Mucosa of stomach (tissue), 1 donor: Measurements from ENCODE around the gene GJD2.

ENCODE experiments used
- H3K27me3 ChIP-seq: one replicate; pipeline ENCODE4 v1.7.0; 2013; ENCODE audit warnings: mild to moderate bottlenecking, low read length; ENCODE audit not compliant: control insufficient read depth, insufficient read depth
- H3K36me3 ChIP-seq: one replicate; pipeline ENCODE4 v1.7.0; 2013; ENCODE audit warnings: low read length; ENCODE audit not compliant: control insufficient read depth, insufficient read depth
- H3K4me1 ChIP-seq: one replicate; pipeline ENCODE4 v1.7.0; 2013; ENCODE audit warnings: mild to moderate bottlenecking, low read length; ENCODE audit not compliant: control insufficient read depth, insufficient read depth
- H3K4me3 ChIP-seq: one replicate; pipeline ENCODE4 v1.7.0; 2013; ENCODE audit warnings: low read length
- H3K9ac ChIP-seq: one replicate; pipeline ENCODE4 v1.7.0; 2013; ENCODE audit warnings: mild to moderate bottlenecking, low read length, moderate library complexity
- H3K9me3 ChIP-seq: one replicate; pipeline ENCODE4 v1.7.0; 2013; ENCODE audit warnings: mild to moderate bottlenecking, low read length, moderate library complexity; ENCODE audit not compliant: control insufficient read depth
- donor health status: Pancreatic carcinoma.

GJD2 gene

DNA sequence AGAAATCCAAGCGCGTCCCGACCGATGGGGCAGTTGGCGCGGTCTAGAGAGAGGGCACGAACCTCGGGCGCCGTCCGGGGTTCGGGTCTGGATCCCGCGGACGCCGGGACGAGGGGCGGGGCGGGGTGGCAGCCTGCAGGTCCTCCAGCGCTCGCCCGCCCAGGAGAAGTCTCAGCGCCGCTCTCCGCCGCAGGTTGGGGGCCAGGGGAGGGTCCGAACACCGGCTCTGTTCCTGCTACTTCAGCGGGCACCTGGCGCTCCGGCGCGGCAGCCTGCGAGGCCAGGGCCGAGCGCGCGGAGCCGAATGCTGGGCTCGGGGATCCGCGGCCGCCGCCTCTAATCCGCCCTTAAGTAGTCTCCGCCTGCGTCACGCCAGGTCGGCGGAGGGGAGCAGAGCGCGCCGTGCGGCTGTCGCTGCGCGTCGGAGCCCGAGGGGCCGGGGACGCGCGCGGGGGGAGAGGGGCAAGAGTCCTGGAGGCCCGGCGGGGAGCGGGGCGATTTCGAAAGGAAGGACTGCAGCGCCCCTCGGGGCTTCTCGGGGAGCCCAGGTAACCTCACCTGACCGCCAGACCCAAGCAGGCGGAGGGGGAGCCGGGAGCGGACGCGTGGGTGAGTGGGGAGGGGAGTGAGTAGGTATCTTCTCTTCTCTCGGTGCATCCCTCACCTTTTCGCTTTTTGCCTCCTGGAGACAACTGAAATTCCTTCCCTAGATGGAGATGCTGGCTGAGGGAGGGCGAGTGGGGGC lies at the start of gene GJD2:
GJD2 (minus strand) TSS at position 325 of the 745 bp plus-strand sequence. CDS start 510 bp downstream, outside the sequence.
- Histone ChIP-seq H3K4me3 (no peak within 1 kb of the TSS), H3K9me3 (no peaks in the 10 kb centered on the region), H3K36me3 (no peaks in the 10 kb centered on the region), H3K9ac (no peak within 1 kb of the TSS), H3K4me1 (no peaks in the 10 kb centered on the region), H3K27me3 (peaks cover 40% of the 10 kb centered on the region)

DNA sequence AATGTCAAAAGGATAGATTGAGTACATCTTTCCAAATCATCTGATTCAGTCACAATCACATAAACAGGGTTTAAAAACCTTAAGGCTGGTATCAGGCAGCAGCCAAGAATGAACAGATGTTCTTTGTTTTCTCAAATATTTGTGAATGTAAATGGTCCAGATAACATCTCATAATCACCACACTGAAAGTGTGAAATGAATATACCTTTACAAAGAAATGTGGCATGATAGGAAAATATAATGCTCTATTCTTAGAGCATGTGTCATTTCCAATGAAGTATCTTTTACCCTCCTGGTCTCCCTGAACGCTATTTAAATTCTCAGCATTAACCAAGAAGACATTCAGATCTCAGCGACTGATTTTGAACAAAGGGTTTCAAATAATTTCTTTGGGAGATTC lies 49.3 kb upstream of the GJD2 start:
- Histone ChIP-seq H3K27me3 (peaks cover 7% of the 10 kb centered on the region), H3K4me1 (no peaks in the 10 kb centered on the region), H3K4me3 (no peak overlapping the region), H3K9ac (no peak overlapping the region), H3K36me3 (no peaks in the 10 kb centered on the region), H3K9me3 (no peaks in the 10 kb centered on the region)

DNA sequence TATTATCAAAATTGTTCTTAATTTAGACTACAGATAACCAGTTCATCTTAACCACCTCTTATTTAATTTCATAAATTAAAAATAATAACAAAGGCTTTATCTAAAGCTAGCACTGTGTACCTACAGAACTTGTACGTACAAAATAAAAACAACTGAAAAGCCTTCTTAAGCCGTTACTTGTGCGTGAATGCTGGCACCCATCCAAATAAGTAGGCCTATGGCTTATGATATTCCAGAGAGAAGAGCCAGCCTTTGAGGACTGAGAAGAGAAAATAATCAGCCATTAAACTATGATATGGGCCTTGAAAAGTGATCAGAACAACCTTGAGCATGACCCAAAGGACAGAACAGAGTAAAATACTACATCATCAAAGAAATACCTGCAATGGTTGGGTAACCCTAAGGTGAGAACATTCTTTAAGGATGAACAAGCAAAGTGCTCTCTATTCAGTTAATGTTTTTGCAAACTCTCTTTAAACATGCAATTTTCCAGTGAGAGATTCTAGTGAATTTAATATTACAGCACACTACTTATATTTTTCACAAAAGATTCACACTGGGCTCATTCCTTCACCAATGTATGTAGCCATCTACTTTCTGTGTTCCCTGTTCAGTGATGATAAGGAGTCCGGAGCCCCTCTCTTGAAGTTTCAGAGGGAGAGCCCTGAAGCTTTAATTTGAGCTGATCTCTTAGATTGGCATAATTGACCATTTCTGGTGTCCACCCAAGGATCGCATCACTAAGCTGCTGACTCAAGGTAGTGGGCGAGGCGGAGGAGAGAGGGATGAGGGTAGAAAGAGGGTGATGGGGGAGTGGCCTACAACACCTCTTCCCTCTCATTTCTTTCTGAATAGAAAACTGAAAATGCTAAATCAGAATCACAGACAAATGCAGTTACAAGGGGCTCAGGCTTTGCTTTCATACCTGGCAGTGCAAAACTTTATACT lies 48.3 kb upstream of the GJD2 start:
- Histone ChIP-seq H3K4me3 (no peak overlapping the region), H3K27me3 (peaks cover 10% of the 10 kb centered on the region), H3K36me3 (no peaks in the 10 kb centered on the region), H3K9ac (no peak overlapping the region), H3K9me3 (no peaks in the 10 kb centered on the region), H3K4me1 (no peaks in the 10 kb centered on the region)

GRCh38 chr15:34802371-34802770 lies 47.6 kb upstream of the GJD2 start:
- H3K9ac ChIP-seq, result no peak overlapping the region
- no peak overlapping the region for H3K4me3 ChIP-seq
- no peaks in the 10 kb centered on the region for H3K36me3 ChIP-seq
- no peaks in the 10 kb centered on the region for H3K9me3 ChIP-seq
- peaks cover 10% of the 10 kb centered on the region for H3K27me3 ChIP-seq
- no peaks in the 10 kb centered on the region for H3K4me1 ChIP-seq

DNA sequence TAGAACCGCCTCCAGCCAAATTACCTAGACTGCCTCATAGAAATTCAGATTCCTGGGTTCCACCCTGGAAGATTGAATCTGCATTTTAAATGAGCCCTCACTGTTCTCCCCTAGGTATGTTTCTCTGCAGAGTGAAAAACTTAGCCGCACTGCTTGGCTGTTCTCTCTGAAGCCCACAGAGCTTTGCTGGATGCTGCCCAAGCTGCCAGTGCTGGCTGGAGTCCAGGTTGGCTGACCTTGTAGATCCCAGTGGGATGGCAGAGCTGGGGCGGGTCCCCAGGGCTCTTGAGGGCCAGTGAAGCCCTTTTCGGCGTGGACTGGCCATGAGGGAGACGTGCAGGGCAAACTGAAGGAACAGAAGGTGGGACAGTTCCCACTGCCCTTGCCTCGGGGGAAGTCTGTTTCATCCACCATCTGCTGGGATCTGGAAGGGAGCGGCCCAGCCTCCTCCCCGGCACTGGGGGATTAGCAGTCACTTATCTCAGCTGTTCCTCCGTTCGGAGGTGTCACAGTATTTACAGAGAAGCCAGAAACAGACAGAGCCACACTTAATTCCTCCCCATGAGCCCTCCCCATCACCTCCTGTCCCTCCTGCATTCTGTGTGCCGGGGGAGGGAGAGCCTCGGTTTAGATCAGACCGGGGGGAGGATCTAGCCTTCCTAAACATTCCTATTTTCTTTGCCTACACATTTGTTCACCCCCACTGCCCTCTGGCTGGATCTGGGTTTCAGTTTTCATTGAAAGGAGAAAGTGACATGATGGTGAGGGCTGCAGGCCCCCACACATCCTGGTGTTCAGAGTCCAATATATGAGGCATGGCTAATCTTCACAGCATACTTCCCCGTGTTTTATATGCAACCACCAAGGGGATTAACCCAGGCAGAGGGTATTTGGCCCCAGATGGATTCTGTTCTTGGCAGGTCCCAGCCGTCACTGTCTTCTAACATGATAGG lies 44.6 kb upstream of the GJD2 start:
- H3K36me3 ChIP-seq, result no peaks in the 10 kb centered on the region
- no peak overlapping the region for H3K4me3 ChIP-seq
- H3K27me3 ChIP-seq, result peaks cover 30% of the 10 kb centered on the region
- H3K4me1 ChIP-seq, result no peaks in the 10 kb centered on the region
- no peak overlapping the region for H3K9ac ChIP-seq
- H3K9me3 ChIP-seq, result no peaks in the 10 kb centered on the region

DNA sequence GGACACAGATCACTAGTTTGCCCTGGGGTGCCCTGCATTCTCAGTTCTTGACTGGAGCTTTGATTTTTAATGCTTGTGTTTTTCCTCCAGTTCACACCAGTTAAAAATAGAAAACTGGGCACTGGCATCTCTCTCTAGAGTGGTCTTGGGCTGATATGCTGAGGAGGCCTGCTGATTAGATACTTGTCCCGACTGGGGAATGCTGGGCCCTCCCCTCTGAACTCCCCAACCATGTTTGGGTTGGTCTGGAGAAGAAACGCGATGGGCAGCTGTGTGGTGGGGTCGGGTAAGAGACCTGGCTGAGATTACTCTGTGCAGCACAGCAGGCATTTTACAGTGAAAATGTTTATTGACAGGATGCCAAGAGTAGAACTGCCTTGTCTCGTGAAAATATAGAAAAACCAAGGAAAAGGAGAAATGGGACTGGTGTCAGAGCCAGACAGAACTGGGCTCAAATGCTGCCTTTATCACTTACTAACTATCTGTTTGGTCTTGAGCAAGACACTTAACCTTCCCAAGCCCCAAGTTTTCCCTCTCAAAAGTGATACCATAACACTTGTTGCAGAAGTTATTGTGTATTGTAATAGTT lies 42.1 kb upstream of the GJD2 start:
- Histone ChIP-seq H3K9me3 (no peaks in the 10 kb centered on the region), H3K9ac (no peak overlapping the region), H3K4me3 (no peak overlapping the region), H3K27me3 (peaks cover 49% of the 10 kb centered on the region), H3K4me1 (no peaks in the 10 kb centered on the region), H3K36me3 (no peaks in the 10 kb centered on the region)

DNA sequence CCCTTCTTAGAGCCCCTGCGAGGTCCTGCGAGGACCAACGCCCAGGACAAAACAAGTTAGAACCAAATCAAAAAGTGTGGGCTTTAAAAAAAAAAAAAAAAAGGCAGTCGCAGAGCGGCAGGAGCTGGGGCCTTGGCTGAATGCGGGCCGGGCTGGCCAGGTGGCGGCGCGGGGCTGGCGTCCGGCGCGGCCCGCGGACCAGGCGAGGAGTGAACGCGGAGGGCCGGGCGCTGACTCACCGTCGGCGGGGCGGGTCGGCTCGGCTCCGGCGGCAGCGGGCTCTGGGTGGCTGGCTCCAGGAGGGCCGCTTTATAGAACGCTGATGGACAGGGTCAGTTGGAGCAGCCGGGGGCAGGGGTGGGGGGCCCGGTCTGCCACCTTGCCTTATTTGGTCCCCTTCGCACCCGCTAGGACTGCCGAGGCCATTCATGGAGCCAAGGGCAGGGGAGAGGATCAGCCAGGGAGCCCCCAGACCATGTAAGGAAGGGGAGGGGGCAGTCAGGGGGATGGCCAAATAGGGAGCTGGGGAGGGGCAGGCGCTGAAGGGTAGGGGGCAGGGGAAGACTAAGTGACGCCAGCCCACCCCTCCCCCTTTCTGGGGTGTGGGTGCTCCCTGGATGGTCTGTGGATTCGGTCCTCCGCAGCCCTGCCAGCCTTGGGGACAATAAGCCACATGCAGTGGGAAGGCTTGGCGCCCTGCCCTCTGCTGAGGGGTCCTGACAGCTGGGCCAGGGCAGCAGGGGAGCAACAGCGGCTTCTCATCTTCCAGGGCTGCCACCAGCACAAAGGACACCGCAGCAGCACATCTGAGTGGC lies 40.7 kb upstream of the GJD2 start, which contains the start of gene ACTC1:
ACTC1 (minus strand) TSS at position 283 of the 815 bp plus-strand sequence. CDS start 741 bp downstream, outside the sequence.
- peaks cover 49% of the 10 kb centered on the region for H3K27me3 ChIP-seq

GRCh38 chr15:34794590-34795206 lies 39.9 kb upstream of the GJD2 start:
- Histone ChIP-seq H3K4me3 (no peak overlapping the region), H3K9me3 (no peaks in the 10 kb centered on the region), H3K36me3 (no peaks in the 10 kb centered on the region), H3K27me3 (peaks cover 48% of the 10 kb centered on the region), H3K9ac (no peak overlapping the region), H3K4me1 (no peaks in the 10 kb centered on the region)

More for the DNA sequence above, 40.7 kb upstream of the GJD2 start, which contains the start of gene ACTC1:
- Histone ChIP-seq H3K9ac (no peak within 1 kb of the TSS), H3K9me3 (no peaks in the 10 kb centered on the region), H3K4me1 (no peaks in the 10 kb centered on the region), H3K36me3 (no peaks in the 10 kb centered on the region), H3K4me3 (no peak within 1 kb of the TSS)

DNA sequence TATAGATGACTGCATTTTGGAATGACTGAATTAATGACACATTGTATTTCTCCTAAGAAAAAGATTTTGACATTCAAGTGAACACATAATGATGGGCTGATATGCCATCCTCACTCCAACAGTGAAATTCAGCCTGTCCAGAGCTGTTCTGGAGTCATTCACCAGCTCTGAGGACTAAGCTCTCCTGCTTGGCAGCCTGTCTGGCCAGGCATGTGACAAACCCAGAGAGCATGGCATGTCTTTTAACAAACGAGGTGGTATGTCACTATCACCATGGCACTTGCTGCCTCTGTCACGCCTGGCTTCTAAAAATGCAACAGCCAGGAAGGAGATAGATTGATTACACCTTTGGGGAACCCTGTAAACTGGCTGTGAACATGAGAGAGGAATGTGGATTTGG lies 39.1 kb upstream of the GJD2 start:
- peaks cover 40% of the 10 kb centered on the region for H3K27me3 ChIP-seq
- no peak overlapping the region for H3K4me3 ChIP-seq
- H3K9ac ChIP-seq, result no peak overlapping the region
- H3K4me1 ChIP-seq, result no peaks in the 10 kb centered on the region
- H3K36me3 ChIP-seq, result no peaks in the 10 kb centered on the region
- H3K9me3 ChIP-seq, result no peaks in the 10 kb centered on the region

DNA sequence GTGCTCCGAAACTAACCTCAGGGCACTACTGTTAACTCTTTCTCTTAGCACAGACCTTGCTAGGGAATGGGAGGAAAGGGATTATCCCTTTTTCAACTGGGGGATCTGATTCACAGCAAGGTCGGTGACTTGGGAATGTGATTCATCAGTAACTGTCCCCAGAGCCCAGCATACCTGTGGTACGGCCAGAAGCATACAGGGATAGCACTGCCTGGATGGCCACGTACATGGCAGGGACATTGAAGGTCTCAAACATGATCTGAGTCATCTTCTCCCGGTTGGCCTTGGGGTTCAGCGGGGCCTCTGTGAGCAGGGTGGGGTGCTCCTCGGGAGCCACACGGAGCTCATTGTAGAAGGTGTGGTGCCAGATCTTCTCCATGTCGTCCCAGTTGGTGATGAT lies 38.3 kb upstream of the GJD2 start:
- Histone ChIP-seq H3K4me3 (no peak overlapping the region), H3K9ac (no peak overlapping the region), H3K4me1 (no peaks in the 10 kb centered on the region), H3K9me3 (no peaks in the 10 kb centered on the region), H3K27me3 (peaks cover 39% of the 10 kb centered on the region), H3K36me3 (no peaks in the 10 kb centered on the region)
